Central memory CD8-positive, alpha-beta T cell (primary cell): ENCODE measurements around the gene NCAN.

Source experiments
- ATAC-seq: fragments of 150-1000 bp; cut with Tn5 transposase; replicated peaks from 2 replicates; pipeline ENCODE4 v1.10.0; 2022; ENCODE audit warnings: mild to moderate bottlenecking, moderate FRiP score, moderate number of reproducible peaks; ENCODE audit not compliant: poor library complexity, severe bottlenecking; ENCODE audit errors: extremely low read depth
- DNase-seq, 2 donors: peaks; one replicate each; pipeline ENCODE4 v3.0.0; 2021; ENCODE audit warnings: low spot score in 2 of 2
- H3K27ac Mint-ChIP-seq: one replicate; pipeline ENCODE4 v1.8.0; 2022; ENCODE audit warnings: low read depth, mild to moderate bottlenecking, moderate library complexity, mixed read lengths
- H3K27me3 Mint-ChIP-seq: one replicate; pipeline ENCODE4 v1.8.0; 2022; ENCODE audit warnings: mixed read lengths
- H3K36me3 Mint-ChIP-seq: one replicate; pipeline ENCODE4 v1.8.0; 2022; ENCODE audit warnings: mild to moderate bottlenecking, moderate library complexity, mixed read lengths; ENCODE audit not compliant: insufficient read depth
- H3K4me1 Mint-ChIP-seq: one replicate; pipeline ENCODE4 v1.8.0; 2022; ENCODE audit warnings: mixed read lengths
- H3K4me3 Mint-ChIP-seq: one replicate; pipeline ENCODE4 v1.8.0; 2022; ENCODE audit warnings: mild to moderate bottlenecking, moderate library complexity, mixed read lengths
- H3K9me3 Mint-ChIP-seq: one replicate; pipeline ENCODE4 v1.8.0; 2022; ENCODE audit warnings: mixed read lengths

Gene NCAN

GRCh38 chr19:19274146-19274545 lies 62.4 kb downstream of the NCAN start:
- Mint-ChIP-seq H3K4me1 (peaks cover 8% of the 10 kb centered on the region), H3K36me3 (peaks cover 12% of the 10 kb centered on the region), H3K27me3 (peaks cover 12% of the 10 kb centered on the region), H3K27ac (no peak overlapping the region), H3K9me3 (no peaks in the 10 kb centered on the region), H3K4me3 (no peak overlapping the region)
- ATAC-seq: no peak
- DNase-seq: no peak

- peaks cover 13% of the 10 kb centered on the region for H3K36me3 Mint-ChIP-seq
- ATAC-seq (no peak), DNase-seq (no peak)
- H3K9me3 Mint-ChIP-seq: no peaks in the 10 kb centered on the region
- peaks cover 12% of the 10 kb centered on the region for H3K27me3 Mint-ChIP-seq
- H3K4me1 Mint-ChIP-seq: peaks cover 8% of the 10 kb centered on the region
- H3K27ac Mint-ChIP-seq: no peak overlapping the region
- H3K4me3 Mint-ChIP-seq: no peak overlapping the region
Observed at GRCh38 chr19:19274716-19275565, 63.2 kb downstream of the NCAN start.

GRCh38 chr19:19276386-19276785 lies 64.6 kb downstream of the NCAN start:
- Mint-ChIP-seq H3K27ac (peak overlapping the region; percentile 35), H3K4me1 (peaks cover 8% of the 10 kb centered on the region), H3K4me3 (no peak overlapping the region), H3K27me3 (peaks cover 12% of the 10 kb centered on the region), H3K9me3 (no peaks in the 10 kb centered on the region), H3K36me3 (peaks cover 14% of the 10 kb centered on the region)
- ATAC-seq (no peak), DNase-seq (no peak)

- H3K9me3 Mint-ChIP-seq: no peaks in the 10 kb centered on the region
- DNase-seq (no peak), ATAC-seq (no peak)
- peak overlapping the region; percentile 35 for H3K27ac Mint-ChIP-seq
- H3K4me3 Mint-ChIP-seq: no peak overlapping the region
- H3K36me3 Mint-ChIP-seq: peaks cover 15% of the 10 kb centered on the region
- peaks cover 12% of the 10 kb centered on the region for H3K27me3 Mint-ChIP-seq
- peaks cover 8% of the 10 kb centered on the region for H3K4me1 Mint-ChIP-seq
Observed at GRCh38 chr19:19276851-19277250, 65.1 kb downstream of the NCAN start.

- DNase-seq: no peak
- peaks cover 11% of the 10 kb centered on the region for H3K27me3 Mint-ChIP-seq
- H3K4me3 Mint-ChIP-seq: no peak overlapping the region
- no peaks in the 10 kb centered on the region for H3K9me3 Mint-ChIP-seq
- no peak overlapping the region for H3K27ac Mint-ChIP-seq
- ATAC-seq: no peak
- peaks cover 25% of the 10 kb centered on the region for H3K36me3 Mint-ChIP-seq
- H3K4me1 Mint-ChIP-seq: peaks cover 7% of the 10 kb centered on the region
Observed at GRCh38 chr19:19278315-19278714, 66.6 kb downstream of the NCAN start.

- no peaks in the 10 kb centered on the region for H3K9me3 Mint-ChIP-seq
- no peak for ATAC-seq
- H3K27ac Mint-ChIP-seq: no peak overlapping the region
- H3K36me3 Mint-ChIP-seq: peaks cover 28% of the 10 kb centered on the region
- peaks cover 3% of the 10 kb centered on the region for H3K27me3 Mint-ChIP-seq
- H3K4me1 Mint-ChIP-seq: no peaks in the 10 kb centered on the region
- no peak overlapping the region for H3K4me3 Mint-ChIP-seq
- no peak for DNase-seq
Observed at GRCh38 chr19:19279062-19279612, 67.4 kb downstream of the NCAN start.

GRCh38 chr19:19279853-19280252 lies 68.1 kb downstream of the NCAN start:
- Mint-ChIP-seq H3K27me3 (no peaks in the 10 kb centered on the region), H3K4me1 (no peaks in the 10 kb centered on the region), H3K27ac (no peak overlapping the region), H3K9me3 (no peaks in the 10 kb centered on the region), H3K4me3 (no peak overlapping the region), H3K36me3 (peaks cover 33% of the 10 kb centered on the region)
- ATAC-seq (no peak), DNase-seq (no peak)

- Mint-ChIP-seq H3K4me1 (no peaks in the 10 kb centered on the region), H3K9me3 (no peaks in the 10 kb centered on the region), H3K4me3 (no peak overlapping the region), H3K27me3 (no peaks in the 10 kb centered on the region), H3K27ac (no peak overlapping the region), H3K36me3 (peaks cover 33% of the 10 kb centered on the region)
- no peak for DNase-seq
- no peak for ATAC-seq
Observed at GRCh38 chr19:19280561-19280960, 68.8 kb downstream of the NCAN start.

GRCh38 chr19:19285686-19286085 lies 73.9 kb downstream of the NCAN start:
- Mint-ChIP-seq H3K27me3 (no peaks in the 10 kb centered on the region), H3K4me3 (no peak overlapping the region), H3K4me1 (no peaks in the 10 kb centered on the region), H3K27ac (no peak overlapping the region), H3K36me3 (peaks cover 43% of the 10 kb centered on the region), H3K9me3 (no peaks in the 10 kb centered on the region)
- ATAC-seq (no peak), DNase-seq (no peak)

- Mint-ChIP-seq H3K4me3 (no peak overlapping the region), H3K27me3 (no peaks in the 10 kb centered on the region), H3K36me3 (peaks cover 50% of the 10 kb centered on the region), H3K9me3 (no peaks in the 10 kb centered on the region), H3K27ac (no peak overlapping the region), H3K4me1 (no peaks in the 10 kb centered on the region)
- ATAC-seq (no peak), DNase-seq (no peak)
Observed at GRCh38 chr19:19292607-19293006, 80.8 kb downstream of the NCAN start.

GRCh38 chr19:19294914-19295313 lies 83.2 kb downstream of the NCAN start:
- Mint-ChIP-seq H3K27ac (peak overlapping the region; percentile 25), H3K27me3 (no peaks in the 10 kb centered on the region), H3K4me3 (no peak overlapping the region), H3K9me3 (no peaks in the 10 kb centered on the region), H3K36me3 (peaks cover 41% of the 10 kb centered on the region), H3K4me1 (no peaks in the 10 kb centered on the region)
- no peak for DNase-seq
- ATAC-seq: no peak

GRCh38 chr19:19296953-19297689 lies 85.4 kb downstream of the NCAN start:
- no peak overlapping the region for H3K27ac Mint-ChIP-seq
- no peak for ATAC-seq
- no peaks in the 10 kb centered on the region for H3K9me3 Mint-ChIP-seq
- no peak overlapping the region for H3K4me3 Mint-ChIP-seq
- H3K27me3 Mint-ChIP-seq: no peaks in the 10 kb centered on the region
- H3K36me3 Mint-ChIP-seq: peaks cover 36% of the 10 kb centered on the region
- no peaks in the 10 kb centered on the region for H3K4me1 Mint-ChIP-seq
- no peak for DNase-seq

- ATAC-seq (no peak), DNase-seq (no peak)
- Mint-ChIP-seq H3K9me3 (no peaks in the 10 kb centered on the region), H3K4me3 (no peak overlapping the region), H3K4me1 (no peaks in the 10 kb centered on the region), H3K27me3 (no peaks in the 10 kb centered on the region), H3K27ac (no peak overlapping the region), H3K36me3 (peaks cover 34% of the 10 kb centered on the region)
Observed at GRCh38 chr19:19297759-19298158, 86.0 kb downstream of the NCAN start.
